ENCODE measurements around the gene ADRM1.

The ADRM1 gene

GRCh38 chr20:62332989-62333819, 30.4 kb downstream of the ADRM1 start:
- TF ChIP-seq CTCF (conservative IDR thresholded peaks at IDR 0.05): no peak
- no peak overlapping the region for H3K27ac ChIP-seq

DNA sequence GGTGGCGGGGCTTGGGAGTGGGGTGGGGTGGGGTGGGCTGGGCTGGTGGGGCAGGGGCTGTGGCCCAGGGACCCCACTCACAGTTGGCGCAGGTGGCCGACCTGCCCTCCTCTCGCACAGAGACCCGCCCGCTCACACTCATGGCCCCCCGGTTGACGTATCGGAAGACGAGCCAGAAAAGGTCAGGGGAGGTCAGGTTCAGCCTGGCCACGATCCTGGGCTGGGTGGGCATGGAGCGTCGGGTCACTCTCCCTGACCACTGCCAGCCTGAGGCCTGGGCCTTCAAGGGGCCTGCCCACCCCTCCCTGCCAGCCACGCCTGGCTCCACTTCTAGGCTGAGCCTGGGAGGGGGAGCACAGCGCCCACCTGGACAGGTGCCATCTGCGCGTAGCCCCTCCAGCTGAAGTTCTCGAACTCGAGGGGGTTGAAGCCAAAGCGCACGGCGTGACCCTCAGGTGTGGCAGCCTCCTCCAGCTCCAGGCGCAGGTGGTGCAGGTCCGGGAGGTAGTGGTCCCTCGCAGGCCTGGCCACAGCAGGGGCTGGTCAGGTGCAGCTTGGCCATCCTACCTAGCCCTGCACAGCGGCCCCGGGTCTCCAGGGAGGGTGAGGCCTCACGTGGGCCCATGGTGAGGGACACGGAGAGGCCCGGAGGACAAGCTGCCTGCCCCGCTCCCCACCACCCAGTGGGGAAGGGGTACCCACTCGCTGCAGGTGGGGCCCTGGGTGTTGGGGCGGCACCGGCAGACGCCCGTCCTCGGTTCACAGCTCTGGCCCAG, 31.2 kb downstream of the ADRM1 start:
- TF ChIP-seq CTCF (conservative IDR thresholded peaks at IDR 0.05): no peak
- no peak overlapping the region for H3K27ac ChIP-seq

DNA sequence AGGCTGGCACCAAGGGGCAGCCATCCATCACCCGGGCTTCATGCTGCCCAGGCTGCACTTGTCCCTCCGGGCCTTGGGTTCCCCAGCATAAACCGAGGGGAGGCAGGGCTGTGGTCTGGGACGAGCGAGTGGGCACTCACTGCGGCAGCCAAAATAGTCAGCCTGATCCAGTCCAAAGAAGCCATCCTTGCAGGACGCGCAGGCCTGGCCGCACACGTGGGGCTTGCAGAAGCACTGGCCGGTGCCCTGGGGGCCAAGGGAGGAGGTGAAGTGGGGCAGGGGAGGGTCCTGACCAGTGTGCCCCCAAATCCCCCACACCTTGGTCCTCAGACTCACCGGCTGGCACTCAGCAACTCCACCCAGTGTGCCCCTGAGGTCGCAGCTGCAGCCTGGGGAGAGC, 32.1 kb downstream of the ADRM1 start:
- no peak for TF ChIP-seq CTCF (conservative IDR thresholded peaks at IDR 0.05)
- H3K27ac ChIP-seq: no peak overlapping the region

DNA sequence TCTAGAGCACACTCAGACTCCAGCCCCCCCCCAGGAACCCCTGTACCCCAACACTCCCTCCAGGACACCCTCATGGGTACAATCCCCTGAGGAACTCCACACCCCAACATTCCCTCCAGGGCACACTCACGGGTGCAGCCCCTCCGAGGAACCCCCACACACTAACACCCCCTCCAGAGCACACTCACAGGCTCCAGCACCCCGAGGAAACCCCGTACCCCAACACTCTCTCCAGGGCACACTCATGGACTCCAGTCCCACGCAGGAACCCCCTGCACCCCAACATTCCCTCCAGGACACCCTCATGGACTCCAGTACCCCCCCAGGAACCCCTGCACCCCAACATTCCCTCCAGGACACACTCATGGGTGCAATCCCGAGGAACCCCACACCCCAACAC, 32.7 kb downstream of the ADRM1 start:
- TF ChIP-seq CTCF (conservative IDR thresholded peaks at IDR 0.05): no peak

GRCh38 chr20:62336329-62336728, 33.5 kb downstream of the ADRM1 start:
- H3K27ac ChIP-seq: no peak overlapping the region
- TF ChIP-seq CTCF (conservative IDR thresholded peaks at IDR 0.05): no peak

More for the DNA sequence above, 32.7 kb downstream of the ADRM1 start:
- H3K27ac ChIP-seq: no peak overlapping the region

GRCh38 chr20:62336775-62337557, 34.2 kb downstream of the ADRM1 start:
- H3K27ac ChIP-seq: no peak overlapping the region

More at GRCh38 chr20:62336775-62337557, 34.2 kb downstream of the ADRM1 start:
- no peak for TF ChIP-seq CTCF (conservative IDR thresholded peaks at IDR 0.05)

Data from VCaP (cell line).